HepG2 (cell line): Measurements from ENCODE around the gene ANKS1B.

ENCODE experiments used
- BCLAF1 ChIP-seq: fragments of 450-650 bp; IDR thresholded peaks from 2 replicates; pipeline ENCODE4 v1.6.1; 2017; ENCODE audit warnings: mild to moderate bottlenecking
- MAFK ChIP-seq, 2 experiments: IDR thresholded peaks in 1 of 2; conservative IDR thresholded peaks in 1 of 2; 2 replicates each; pipeline ENCODE4 v1.6.1; 2011; ENCODE audit warnings: improper control_type of control experiment in 2 of 2, low read length in 2 of 2
- POLR2A ChIP-seq, 2 experiments: IDR thresholded peaks; 2 replicates each; pipeline ENCODE4 v1.6.1; 2011; ENCODE audit warnings: low read depth in 2 of 2, low read length in 2 of 2, mild to moderate bottlenecking in 1 of 2, moderate library complexity in 1 of 2; ENCODE audit not compliant: insufficient read depth in 1 of 2
- REST ChIP-seq, 2 experiments: IDR thresholded peaks; 2 replicates each; pipeline ENCODE4 v1.6.1; 2011 to 2012; ENCODE audit warnings: low read length in 2 of 2, borderline replicate concordance in 1 of 2, low read depth in 1 of 2, mild to moderate bottlenecking in 1 of 2, moderate library complexity in 1 of 2
- RFX5 ChIP-seq: IDR thresholded peaks from 2 replicates; pipeline ENCODE4 v1.6.1; 2011; ENCODE audit warnings: low read depth, low read length, improper control_type of control experiment
- RNF219 ChIP-seq: sonication (generic); formaldehyde crosslinking; IDR thresholded peaks from 2 replicates; pipeline ENCODE4 v1.5.0; 2020; ENCODE audit warnings: mild to moderate bottlenecking, missing genetic modification reagents
- SOX5 ChIP-seq: IDR thresholded peaks from 2 replicates; pipeline ENCODE4 v1.6.1; 2016; ENCODE audit warnings: borderline replicate concordance
- SP2 ChIP-seq: sonication (generic); formaldehyde crosslinking; IDR thresholded peaks from 2 replicates; pipeline ENCODE4 v1.5.1; 2020; ENCODE audit warnings: mild to moderate bottlenecking, missing genetic modification reagents
- THAP7 ChIP-seq: sonication (generic); formaldehyde crosslinking; IDR thresholded peaks from 2 replicates; pipeline ENCODE4 v1.8.1; 2023; ENCODE audit warnings: mild to moderate bottlenecking, missing genetic modification reagents
- ZNF337 ChIP-seq: sonication (generic); formaldehyde crosslinking; IDR thresholded peaks from 2 replicates; pipeline ENCODE4 v1.5.1; 2020; ENCODE audit warnings: missing genetic modification reagents, low read depth, mild to moderate bottlenecking, borderline replicate concordance

GRCh38 chr12:98974767-98975381, 1009.9 kb downstream of the ANKS1B start:
- TF ChIP-seq POLR2A (IDR thresholded peaks at IDR 0.05; ENCODE audit: insufficient read depth in 1 of 2, low read depth in 2 of 2, low read length in 2 of 2) (no peak), ZNF337 (no peak), THAP7 (no peak), SP2 (CRISPR knock-in tag) (no peak), BCLAF1 (no peak), SOX5 (CRISPR knock-in tag) (no peak), REST (IDR thresholded peaks at IDR 0.05; ENCODE audit: borderline replicate concordance in 1 of 2, low read depth in 1 of 2, low read length in 2 of 2) (no peak), RNF219 (no peak), RFX5 (no peak), MAFK (conservative IDR thresholded peaks at IDR 0.05 in 1 of 2, IDR thresholded peaks at IDR 0.05 in 1 of 2; ENCODE audit: low read length in 2 of 2) (no peak)
